ENCODE data around the gene CALHM5.
"Not testable (repeated sequence)": the region's sequence is repeated elsewhere in the genome, so short reads cannot be mapped to it uniquely, and the experiment has no call there.

CALHM5 gene

GRCh38 chr6:116485559-116486184 lies 25.8 kb upstream of the CALHM5 start:
- TF ChIP-seq, protein P1, sequence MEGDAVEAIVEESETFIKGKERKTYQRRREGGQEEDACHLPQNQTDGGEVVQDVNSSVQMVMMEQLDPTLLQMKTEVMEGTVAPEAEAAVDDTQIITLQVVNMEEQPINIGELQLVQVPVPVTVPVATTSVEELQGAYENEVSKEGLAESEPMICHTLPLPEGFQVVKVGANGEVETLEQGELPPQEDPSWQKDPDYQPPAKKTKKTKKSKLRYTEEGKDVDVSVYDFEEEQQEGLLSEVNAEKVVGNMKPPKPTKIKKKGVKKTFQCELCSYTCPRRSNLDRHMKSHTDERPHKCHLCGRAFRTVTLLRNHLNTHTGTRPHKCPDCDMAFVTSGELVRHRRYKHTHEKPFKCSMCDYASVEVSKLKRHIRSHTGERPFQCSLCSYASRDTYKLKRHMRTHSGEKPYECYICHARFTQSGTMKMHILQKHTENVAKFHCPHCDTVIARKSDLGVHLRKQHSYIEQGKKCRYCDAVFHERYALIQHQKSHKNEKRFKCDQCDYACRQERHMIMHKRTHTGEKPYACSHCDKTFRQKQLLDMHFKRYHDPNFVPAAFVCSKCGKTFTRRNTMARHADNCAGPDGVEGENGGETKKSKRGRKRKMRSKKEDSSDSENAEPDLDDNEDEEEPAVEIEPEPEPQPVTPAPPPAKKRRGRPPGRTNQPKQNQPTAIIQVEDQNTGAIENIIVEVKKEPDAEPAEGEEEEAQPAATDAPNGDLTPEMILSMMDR (IDR thresholded peaks at IDR 0.05; ENCODE audit: low read depth, low read length), result no peak
- H3K4me3 ChIP-seq (ENCODE audit: low read depth, low read length), result no peak overlapping the region

DNA sequence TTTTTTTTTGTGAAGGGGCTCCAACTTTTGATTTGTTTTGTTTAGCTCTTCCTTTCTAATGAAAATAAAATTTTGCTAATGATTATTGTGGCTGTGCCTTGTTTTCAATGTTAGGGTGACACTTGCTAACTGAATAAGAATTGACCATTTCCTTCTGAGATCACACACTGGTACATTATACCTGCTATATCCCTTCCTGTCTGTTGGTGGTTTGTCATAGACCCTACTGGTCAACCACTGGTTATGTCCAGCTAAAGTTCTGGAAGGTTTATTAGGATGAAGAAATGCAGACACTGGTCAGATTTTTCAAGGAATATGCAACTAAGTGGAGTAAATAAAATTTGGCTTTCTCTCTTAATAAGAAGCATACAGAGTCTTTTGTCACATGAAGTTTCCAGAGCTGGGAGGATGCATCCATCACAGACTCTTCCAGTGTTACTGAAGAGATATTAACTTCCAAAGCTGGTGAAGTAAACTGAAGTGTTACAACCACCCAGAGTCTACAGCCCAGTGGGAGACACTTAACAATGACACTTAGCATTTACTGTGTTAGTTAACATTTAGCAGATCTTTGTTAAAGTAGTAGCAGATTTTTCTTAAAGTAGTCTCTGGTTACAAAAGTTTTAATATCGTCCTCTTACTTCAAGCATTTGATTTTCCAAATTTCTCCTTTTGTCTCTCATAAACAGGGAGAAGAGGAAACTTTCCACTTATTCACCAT lies 19.7 kb upstream of the CALHM5 start:
- H3K4me3 ChIP-seq (ENCODE audit: low read depth, low read length), result no peak overlapping the region
- TF ChIP-seq, protein P1 (IDR thresholded peaks at IDR 0.05; ENCODE audit: low read depth, low read length), result no peak

DNA sequence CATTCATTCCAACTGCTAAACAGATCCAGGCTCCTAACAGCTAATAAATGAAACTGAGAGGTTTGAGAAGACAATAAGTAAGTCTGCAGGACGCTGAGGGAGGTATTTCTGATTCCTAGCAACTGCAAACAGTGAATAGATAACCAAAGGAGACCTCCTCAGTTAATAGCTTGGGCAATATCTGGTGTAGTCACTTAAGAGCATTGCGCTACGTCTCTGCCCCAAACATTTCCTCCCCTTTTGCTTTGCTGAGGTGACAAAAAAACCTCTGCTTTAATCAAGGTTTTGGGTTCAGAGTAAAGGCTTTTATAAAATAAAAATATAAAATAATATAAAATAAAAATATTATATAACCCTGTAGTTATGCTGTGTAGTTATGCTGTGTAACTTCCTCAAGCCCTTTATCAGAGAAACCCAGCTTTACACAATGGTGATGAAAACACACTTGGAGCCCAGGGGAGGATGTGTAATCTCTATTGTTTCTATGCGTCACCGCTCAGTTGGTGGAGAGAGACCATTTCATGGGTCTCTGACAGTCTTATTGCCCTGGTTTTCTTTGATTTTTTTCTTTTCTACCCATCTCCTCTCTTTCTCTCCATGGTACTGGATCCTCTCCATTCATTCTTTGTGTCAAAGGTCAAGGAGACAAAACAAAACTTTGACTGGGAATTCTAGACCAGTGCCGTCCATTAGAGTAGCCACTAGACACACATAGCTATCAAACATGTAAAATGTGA lies 18.9 kb upstream of the CALHM5 start:
- no peak overlapping the region for H3K4me3 ChIP-seq (ENCODE audit: low read depth, low read length)

DNA sequence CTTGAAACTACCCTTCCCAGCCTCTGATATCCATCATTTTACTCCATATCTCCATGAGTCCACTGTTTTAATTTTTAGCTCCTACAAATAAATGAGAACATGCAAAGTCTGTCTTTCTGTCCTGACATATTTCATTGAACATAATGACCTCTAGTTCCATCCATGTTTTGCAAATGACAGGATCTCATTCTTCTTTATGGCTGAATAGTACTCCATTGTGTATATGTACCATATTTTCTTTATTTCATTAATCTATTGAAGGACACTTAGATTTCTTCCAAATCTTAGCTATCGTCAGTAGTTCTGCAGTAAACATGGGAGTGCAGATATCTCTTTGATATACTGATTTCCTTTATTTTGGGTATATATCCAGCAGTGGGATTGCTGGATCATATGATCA lies 16.3 kb upstream of the CALHM5 start:
- not testable (repeated sequence) for H3K4me3 ChIP-seq (ENCODE audit: low read depth, low read length)

More for the DNA sequence above, 18.9 kb upstream of the CALHM5 start:
- TF ChIP-seq, protein P1 (IDR thresholded peaks at IDR 0.05; ENCODE audit: low read depth, low read length), result no peak

- no peak overlapping the region for H3K4me3 ChIP-seq (ENCODE audit: low read depth, low read length)
- TF ChIP-seq, protein P1 (IDR thresholded peaks at IDR 0.05; ENCODE audit: low read depth, low read length), result no peak
These were observed 14.2 kb upstream of the CALHM5 start for GRCh38 chr6:116497113-116497676.

- TF ChIP-seq, protein P1 (IDR thresholded peaks at IDR 0.05; ENCODE audit: low read depth, low read length), result no peak
- H3K4me3 ChIP-seq (ENCODE audit: low read depth, low read length), result no peak overlapping the region
These were observed 10.4 kb upstream of the CALHM5 start for GRCh38 chr6:116500969-116501433.

DNA sequence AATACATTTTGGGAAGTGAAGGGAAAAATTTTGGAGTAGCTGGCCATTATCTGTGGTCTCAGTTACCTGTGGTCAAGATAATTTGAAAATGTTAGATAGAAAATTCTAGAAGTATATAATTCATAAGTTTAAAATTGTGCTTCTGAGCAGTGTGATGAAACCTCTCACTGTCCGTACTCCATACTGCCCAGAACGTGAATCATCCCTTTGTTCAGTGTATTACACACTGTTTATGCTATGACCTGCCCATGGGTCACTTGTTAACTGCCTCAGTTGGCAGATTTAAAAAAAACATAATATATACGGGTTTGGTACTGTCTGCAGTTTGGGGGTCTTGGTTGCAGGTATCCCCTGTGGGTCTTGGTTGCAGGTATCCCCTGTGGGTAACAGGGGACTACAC lies 4.1 kb upstream of the CALHM5 start:
- TF ChIP-seq, protein P1 (IDR thresholded peaks at IDR 0.05; ENCODE audit: low read depth, low read length), result no peak

More for the DNA sequence above, 4.1 kb upstream of the CALHM5 start:
- no peak overlapping the region for H3K4me3 ChIP-seq (ENCODE audit: low read depth, low read length)
